ENCODE measurements around the gene MTNR1A.

DNA sequence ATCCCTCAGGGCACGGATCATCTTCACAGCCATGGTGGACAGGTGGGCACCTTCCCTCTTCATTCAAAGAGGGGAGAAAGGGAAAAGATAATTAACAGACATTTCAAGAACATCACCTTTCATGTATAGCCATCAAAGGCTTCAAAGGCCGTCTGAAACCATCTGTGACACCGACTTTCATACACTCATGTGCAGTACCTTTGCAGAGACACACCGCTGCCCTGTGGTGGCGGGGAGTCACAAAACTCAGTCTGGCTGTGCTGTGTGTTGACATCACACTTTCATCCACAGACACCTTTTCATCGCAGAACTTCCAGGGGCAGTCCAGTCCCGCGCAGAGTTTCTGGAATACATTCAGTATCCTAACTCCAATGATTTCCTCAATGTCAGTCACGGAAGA is 47.6 kb upstream of the MTNR1A start:
- TF ChIP-seq, protein P1, sequence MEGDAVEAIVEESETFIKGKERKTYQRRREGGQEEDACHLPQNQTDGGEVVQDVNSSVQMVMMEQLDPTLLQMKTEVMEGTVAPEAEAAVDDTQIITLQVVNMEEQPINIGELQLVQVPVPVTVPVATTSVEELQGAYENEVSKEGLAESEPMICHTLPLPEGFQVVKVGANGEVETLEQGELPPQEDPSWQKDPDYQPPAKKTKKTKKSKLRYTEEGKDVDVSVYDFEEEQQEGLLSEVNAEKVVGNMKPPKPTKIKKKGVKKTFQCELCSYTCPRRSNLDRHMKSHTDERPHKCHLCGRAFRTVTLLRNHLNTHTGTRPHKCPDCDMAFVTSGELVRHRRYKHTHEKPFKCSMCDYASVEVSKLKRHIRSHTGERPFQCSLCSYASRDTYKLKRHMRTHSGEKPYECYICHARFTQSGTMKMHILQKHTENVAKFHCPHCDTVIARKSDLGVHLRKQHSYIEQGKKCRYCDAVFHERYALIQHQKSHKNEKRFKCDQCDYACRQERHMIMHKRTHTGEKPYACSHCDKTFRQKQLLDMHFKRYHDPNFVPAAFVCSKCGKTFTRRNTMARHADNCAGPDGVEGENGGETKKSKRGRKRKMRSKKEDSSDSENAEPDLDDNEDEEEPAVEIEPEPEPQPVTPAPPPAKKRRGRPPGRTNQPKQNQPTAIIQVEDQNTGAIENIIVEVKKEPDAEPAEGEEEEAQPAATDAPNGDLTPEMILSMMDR (conservative IDR thresholded peaks at IDR 0.05; ENCODE audit: low read depth in 2 of 2), result no peak
- no peak for TF ChIP-seq EZH2 (IDR thresholded peaks at IDR 0.05; ENCODE audit: low read depth, unreplicated experiment)
- TF ChIP-seq POLR2AphosphoS5 (IDR thresholded peaks at IDR 0.05; ENCODE audit: low read depth), result no peak
- no peak for TF ChIP-seq CREB1 (CRISPR knock-in tag; IDR thresholded peaks at IDR 0.05; ENCODE audit: low read depth)
- TF ChIP-seq ETS1 (IDR thresholded peaks at IDR 0.05), result no peak
- TF ChIP-seq, protein P2, sequence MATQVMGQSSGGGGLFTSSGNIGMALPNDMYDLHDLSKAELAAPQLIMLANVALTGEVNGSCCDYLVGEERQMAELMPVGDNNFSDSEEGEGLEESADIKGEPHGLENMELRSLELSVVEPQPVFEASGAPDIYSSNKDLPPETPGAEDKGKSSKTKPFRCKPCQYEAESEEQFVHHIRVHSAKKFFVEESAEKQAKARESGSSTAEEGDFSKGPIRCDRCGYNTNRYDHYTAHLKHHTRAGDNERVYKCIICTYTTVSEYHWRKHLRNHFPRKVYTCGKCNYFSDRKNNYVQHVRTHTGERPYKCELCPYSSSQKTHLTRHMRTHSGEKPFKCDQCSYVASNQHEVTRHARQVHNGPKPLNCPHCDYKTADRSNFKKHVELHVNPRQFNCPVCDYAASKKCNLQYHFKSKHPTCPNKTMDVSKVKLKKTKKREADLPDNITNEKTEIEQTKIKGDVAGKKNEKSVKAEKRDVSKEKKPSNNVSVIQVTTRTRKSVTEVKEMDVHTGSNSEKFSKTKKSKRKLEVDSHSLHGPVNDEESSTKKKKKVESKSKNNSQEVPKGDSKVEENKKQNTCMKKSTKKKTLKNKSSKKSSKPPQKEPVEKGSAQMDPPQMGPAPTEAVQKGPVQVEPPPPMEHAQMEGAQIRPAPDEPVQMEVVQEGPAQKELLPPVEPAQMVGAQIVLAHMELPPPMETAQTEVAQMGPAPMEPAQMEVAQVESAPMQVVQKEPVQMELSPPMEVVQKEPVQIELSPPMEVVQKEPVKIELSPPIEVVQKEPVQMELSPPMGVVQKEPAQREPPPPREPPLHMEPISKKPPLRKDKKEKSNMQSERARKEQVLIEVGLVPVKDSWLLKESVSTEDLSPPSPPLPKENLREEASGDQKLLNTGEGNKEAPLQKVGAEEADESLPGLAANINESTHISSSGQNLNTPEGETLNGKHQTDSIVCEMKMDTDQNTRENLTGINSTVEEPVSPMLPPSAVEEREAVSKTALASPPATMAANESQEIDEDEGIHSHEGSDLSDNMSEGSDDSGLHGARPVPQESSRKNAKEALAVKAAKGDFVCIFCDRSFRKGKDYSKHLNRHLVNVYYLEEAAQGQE (IDR thresholded peaks at IDR 0.05; ENCODE audit: unreplicated experiment), result no peak
- TF ChIP-seq EZH2phosphoT487 (IDR thresholded peaks at IDR 0.05; ENCODE audit: unreplicated experiment), result no peak
- TF ChIP-seq ZNF331 (CRISPR knock-in tag; IDR thresholded peaks at IDR 0.05; ENCODE audit: low read depth), result no peak
- no peak for TF ChIP-seq ZNF114 (CRISPR knock-in tag; IDR thresholded peaks at IDR 0.05)
